GM21367 (cell line): ENCODE results near the gene MAP3K21.

Experiments used
- ATAC-seq: cut with Tn5 transposase; IDR thresholded peaks from one replicate; pipeline ENCODE4 v1.9.1; 2021; ENCODE audit not compliant: unreplicated experiment

The MAP3K21 gene

GRCh38 chr1:233432916-233433315 lies 105.4 kb downstream of the MAP3K21 start:
- ATAC-seq: no peak

DNA sequence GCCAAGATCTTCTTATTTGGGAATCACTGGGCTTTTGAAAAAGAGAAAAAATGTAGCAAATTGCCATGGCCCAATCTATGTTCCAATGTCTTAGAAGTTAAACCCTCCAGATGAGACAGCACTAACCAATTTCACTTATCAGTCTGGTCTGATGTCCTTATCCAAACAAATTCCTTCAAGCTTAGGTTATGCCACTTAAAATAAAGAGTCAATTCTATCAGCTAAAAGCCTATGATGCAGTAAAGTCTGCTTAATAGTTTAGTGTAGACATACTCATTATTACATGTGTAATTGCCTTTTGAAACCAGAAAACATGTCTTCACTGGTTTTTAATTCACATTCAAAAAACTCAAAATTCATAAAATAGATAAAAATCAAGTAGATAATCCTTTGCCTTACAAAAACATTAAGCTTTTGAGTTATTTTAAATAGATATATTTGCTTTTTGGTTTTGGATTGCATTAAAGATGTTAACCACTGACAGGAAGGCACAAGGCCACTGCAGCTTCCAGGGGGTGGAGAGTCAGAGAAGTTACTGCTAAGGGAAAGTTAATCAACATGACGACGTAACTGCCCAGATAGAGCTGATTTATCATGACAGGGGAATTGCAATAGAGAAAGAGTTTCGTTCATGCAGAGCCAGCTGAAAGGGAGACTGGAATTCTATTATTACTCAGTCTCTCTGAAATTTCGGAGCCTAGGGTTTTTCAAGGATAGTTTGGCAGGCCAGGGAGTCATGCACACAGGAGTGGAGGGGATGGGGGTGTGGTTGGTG lies 106.1 kb downstream of the MAP3K21 start:
- ATAC-seq: no peak
